Epithelial cell of proximal tubule (primary cell): ENCODE results near the gene TENM4. TPM values are rescaled to one million over a fixed set of nuclear protein-coding genes. Genes with fewer than 3 reads are reported as not detected.
"Not testable (repeated sequence)": the region's sequence is repeated elsewhere in the genome, so short reads cannot be mapped to it uniquely, and the experiment has no call there.

Source experiments
- DNase-seq: peaks from one replicate; pipeline ENCODE4 v3.0.0-alpha.2; 2011; ENCODE audit warnings: low read depth
- H3K4me3 ChIP-seq: 2 replicates; pipeline ENCODE4 v1.5.1; 2011; ENCODE audit warnings: low read depth, mild to moderate bottlenecking, low read length
- CTCF ChIP-seq: conservative IDR thresholded peaks from 2 replicates; pipeline ENCODE4 v1.5.1; 2012; ENCODE audit warnings: low read depth, mild to moderate bottlenecking, low read length
- total RNA-seq: library from RNA; depleted of rRNA; stranded (reverse); fragments of >200 nt; gene quantifications from 2 replicates; pipeline ENCODE4 v1.2.3, GENCODE V29; 2015

Gene TENM4
- total RNA-seq, 1 donor from 2014 or later = 22.2 TPM

GRCh38 chr11:79198203-79198897 lies 242.5 kb downstream of the TENM4 start:
- DNase-seq = no peak
- no peak overlapping the region for H3K4me3 ChIP-seq
- TF ChIP-seq CTCF = no peak

- H3K4me3 ChIP-seq = no peak overlapping the region
- TF ChIP-seq CTCF = no peak
- no peak for DNase-seq
Observed at GRCh38 chr11:79196950-79197349, 243.9 kb downstream of the TENM4 start.

GRCh38 chr11:79195209-79195608 lies 245.6 kb downstream of the TENM4 start:
- H3K4me3 ChIP-seq = no peak overlapping the region
- TF ChIP-seq CTCF = no peak
- no peak for DNase-seq

GRCh38 chr11:79193663-79194310 lies 247.0 kb downstream of the TENM4 start:
- no peak for TF ChIP-seq CTCF
- no peak for DNase-seq
- no peak overlapping the region for H3K4me3 ChIP-seq

GRCh38 chr11:79192836-79193235 lies 248.0 kb downstream of the TENM4 start:
- H3K4me3 ChIP-seq = no peak overlapping the region
- no peak for TF ChIP-seq CTCF
- no peak for DNase-seq

GRCh38 chr11:79191716-79192115 lies 249.1 kb downstream of the TENM4 start:
- not testable (repeated sequence) for DNase-seq, H3K4me3 ChIP-seq

GRCh38 chr11:79190553-79190952 lies 250.3 kb downstream of the TENM4 start:
- not testable (repeated sequence) for H3K4me3 ChIP-seq, DNase-seq

- no peak for DNase-seq
- no peak for TF ChIP-seq CTCF
- no peak overlapping the region for H3K4me3 ChIP-seq
Observed at GRCh38 chr11:79189601-79190000, 251.2 kb downstream of the TENM4 start.
